GM18508 (cell line): ENCODE results near the gene C6orf141.
"Not testable (repeated sequence)": the region's sequence is repeated elsewhere in the genome, so short reads cannot be mapped to it uniquely, and the experiment has no call there.

ENCODE experiments used
- ATAC-seq: cut with Tn5 transposase; IDR thresholded peaks from one replicate; pipeline ENCODE4 v1.9.1; 2021; ENCODE audit warnings: moderate number of reproducible peaks; ENCODE audit not compliant: insufficient read depth, unreplicated experiment

Gene C6orf141

DNA sequence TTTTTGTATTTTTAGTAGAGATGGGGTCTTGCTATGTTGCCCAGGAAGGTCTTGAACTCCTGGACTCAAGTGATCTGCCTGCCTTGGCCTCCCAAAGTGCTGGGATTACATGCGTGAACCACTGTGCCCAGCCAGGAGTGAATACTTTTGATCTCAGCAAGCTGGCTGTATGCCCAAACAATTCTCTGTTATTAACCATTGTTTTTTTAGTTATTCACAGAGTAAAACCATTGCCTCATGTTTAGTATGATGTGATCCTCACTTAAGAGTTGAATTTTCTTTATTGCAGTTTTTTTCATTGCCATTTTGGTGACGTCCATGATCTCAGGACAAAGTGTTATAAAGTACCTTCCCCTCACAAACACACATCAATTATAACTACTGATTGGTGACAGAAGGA is 14.8 kb downstream of the C6orf141 start:
- ATAC-seq, result no peak

- ATAC-seq, result no peak
These were observed 15.4 kb downstream of the C6orf141 start for GRCh38 chr6:49565855-49566254.

DNA sequence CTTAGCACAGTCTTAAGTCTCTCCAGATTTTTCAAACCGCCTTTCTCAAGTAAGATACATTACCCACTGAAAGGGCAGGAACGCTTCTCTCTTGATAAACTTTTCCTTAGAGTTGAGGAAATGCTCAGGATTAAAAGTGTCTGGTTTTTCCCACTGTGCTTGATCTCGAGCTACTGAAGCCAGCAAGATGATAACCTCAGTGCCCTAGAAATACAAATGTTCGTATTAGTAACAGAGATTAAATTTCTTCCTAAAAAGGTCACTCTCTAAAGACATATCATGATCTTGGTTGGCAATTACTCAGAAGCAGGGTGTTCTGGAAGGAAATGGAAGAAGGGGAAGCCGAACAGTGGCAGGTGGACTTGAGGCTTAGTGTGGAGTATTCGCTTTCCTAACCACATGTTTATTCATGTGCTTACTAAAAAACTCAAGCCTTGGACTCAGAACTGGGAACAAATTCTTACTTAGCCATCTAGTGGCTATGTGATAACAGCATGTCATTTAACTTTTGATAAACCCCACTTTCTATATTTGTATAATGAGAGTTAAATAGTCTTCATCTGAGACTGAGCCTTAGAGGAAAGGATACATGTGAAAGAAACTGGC is 20.1 kb downstream of the C6orf141 start:
- ATAC-seq, result no peak

DNA sequence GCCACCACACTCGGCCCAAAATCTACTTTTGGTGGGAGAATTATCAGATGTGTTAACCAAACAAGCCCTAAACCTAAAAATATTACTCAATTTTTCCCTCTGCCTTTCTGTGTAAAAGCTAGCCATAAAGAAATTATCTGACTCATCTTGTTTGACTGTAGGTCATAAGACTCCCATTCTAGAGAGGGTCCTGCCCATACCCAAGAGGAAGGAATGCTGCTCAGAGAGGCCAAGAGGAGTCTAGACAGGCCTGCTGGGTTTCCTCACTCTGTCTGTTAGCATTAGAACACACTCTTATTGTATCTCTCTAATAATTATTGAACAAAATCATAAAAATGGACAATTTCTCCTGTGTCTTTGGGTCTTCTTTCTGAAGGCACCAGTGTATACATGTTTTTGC is 26.1 kb downstream of the C6orf141 start:
- ATAC-seq, result no peak

DNA sequence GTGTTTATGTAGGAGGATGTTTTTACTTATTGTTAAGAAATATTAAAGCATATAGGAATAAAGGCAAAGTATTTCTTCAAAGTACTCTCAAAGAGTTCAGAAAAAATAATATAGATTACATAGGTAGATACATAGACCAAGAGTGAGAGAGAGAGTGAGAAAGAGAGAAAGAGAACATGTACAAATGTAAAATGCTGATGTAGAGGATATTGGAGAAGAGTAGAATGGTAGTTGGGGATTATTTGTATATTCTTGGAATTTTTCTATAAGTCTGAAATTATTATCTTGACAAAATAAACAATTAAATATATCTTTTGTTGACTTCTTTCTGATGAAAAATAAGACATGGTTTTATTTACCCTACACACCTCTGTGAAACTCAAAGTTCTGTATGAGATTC is 29.2 kb downstream of the C6orf141 start:
- no peak for ATAC-seq

- ATAC-seq, result no peak
These were observed 32.1 kb downstream of the C6orf141 start for GRCh38 chr6:49582529-49582928.

DNA sequence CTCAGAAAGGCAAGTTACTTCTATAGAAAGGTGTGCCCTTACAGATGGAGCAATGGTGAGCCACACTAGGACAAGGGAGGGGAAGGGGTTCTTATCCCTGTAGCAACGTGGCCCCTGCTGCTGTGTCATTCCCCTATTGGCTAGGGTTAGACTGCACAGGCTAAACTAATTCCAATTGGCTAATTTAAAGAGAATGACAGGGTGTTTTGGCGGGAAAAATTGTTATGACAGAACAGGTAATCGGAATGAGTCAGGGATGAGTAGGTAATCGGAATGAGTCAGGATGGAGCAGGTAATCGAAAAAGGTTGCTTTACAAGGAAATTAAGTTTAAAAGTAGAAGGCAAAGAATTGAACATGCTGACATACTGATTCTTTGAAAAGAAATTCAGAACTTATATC is 36.8 kb downstream of the C6orf141 start:
- ATAC-seq, result not testable (repeated sequence)
